ENCODE measurements around the gene LTBP1.

LTBP1 gene

DNA sequence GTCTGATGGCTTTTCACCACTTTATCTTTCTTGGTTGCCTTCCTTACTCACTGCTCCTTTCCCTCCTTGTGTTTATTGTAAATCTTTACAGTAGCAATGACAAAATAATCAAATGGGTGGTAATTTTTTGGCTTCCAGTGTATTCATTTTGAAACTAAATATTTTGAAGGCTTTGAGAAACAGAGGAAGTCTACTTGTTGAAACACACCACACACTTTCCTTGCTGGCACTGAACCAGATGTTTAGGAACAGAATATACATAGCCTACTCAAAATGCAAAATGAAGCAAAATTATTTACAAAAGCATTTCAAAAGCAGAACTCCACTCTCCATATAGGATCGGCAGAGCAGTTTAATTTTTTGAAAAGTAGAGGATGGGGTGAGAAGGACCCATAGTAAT lies 189.8 kb downstream of the LTBP1 start:
- ChIA-PET POLR2A (no interaction called here), CTCF (interaction anchor here (1.0 kb wide), 1 partner anchor 134 kb away, joined by 3 read pairs; no protein-coding TSS in a partner anchor)
- no peak for DNase-seq (ENCODE audit: low read depth, low spot score)
- TF ChIP-seq, protein P1, sequence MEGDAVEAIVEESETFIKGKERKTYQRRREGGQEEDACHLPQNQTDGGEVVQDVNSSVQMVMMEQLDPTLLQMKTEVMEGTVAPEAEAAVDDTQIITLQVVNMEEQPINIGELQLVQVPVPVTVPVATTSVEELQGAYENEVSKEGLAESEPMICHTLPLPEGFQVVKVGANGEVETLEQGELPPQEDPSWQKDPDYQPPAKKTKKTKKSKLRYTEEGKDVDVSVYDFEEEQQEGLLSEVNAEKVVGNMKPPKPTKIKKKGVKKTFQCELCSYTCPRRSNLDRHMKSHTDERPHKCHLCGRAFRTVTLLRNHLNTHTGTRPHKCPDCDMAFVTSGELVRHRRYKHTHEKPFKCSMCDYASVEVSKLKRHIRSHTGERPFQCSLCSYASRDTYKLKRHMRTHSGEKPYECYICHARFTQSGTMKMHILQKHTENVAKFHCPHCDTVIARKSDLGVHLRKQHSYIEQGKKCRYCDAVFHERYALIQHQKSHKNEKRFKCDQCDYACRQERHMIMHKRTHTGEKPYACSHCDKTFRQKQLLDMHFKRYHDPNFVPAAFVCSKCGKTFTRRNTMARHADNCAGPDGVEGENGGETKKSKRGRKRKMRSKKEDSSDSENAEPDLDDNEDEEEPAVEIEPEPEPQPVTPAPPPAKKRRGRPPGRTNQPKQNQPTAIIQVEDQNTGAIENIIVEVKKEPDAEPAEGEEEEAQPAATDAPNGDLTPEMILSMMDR (IDR thresholded peaks at IDR 0.05; ENCODE audit: insufficient read depth, low read length, missing control alignments) = no peak
- peak overlapping the region; percentile 83 for H3K4me3 ChIP-seq (ENCODE audit: low read depth, low read length)

GRCh38 chr2:33137331-33137730 lies 190.6 kb downstream of the LTBP1 start:
- TF ChIP-seq, protein P1 (IDR thresholded peaks at IDR 0.05; ENCODE audit: insufficient read depth, low read length, missing control alignments) = no peak
- H3K4me3 ChIP-seq (ENCODE audit: low read depth, low read length) = peak overlapping the region; percentile 38
- POLR2A ChIA-PET = no interaction called here
- CTCF ChIA-PET = interaction anchor here (0.9 to 1.0 kb wide), 2 partner anchors 103 to 134 kb away, joined by 3 read pairs; no protein-coding TSS in a partner anchor
- DNase-seq (ENCODE audit: low read depth, low spot score) = no peak

DNA sequence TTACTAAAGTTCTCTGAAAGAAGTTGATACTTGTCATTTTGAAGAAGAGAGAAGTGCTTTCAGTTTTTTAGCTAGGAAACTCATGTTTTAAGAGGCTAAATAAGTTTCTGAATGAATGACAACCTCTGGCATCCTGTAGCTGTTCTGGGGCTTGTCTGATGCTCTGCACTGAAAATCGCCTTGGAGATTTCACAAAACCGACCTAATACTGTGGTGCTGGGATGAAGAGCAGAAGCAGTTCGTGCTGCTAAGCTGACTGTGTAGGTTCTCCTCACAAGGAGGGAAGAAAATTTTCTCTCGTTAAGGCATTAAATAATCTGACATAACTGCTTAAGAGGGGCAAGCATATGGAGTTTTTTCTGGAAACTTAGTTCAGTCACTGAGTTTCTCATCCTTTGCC lies 193.2 kb downstream of the LTBP1 start:
- POLR2A ChIA-PET = no interaction called here
- TF ChIP-seq, protein P1 (IDR thresholded peaks at IDR 0.05; ENCODE audit: insufficient read depth, low read length, missing control alignments) = no peak
- H3K4me3 ChIP-seq (ENCODE audit: low read depth, low read length) = no peak overlapping the region
- no peak for DNase-seq (ENCODE audit: low read depth, low spot score)
- CTCF ChIA-PET = interaction anchor here (1.1 to 1.5 kb wide), 4 partner anchors 10 to 37 kb away, joined by 3 read pairs; no protein-coding TSS in a partner anchor

GRCh38 chr2:33141476-33141875 lies 194.7 kb downstream of the LTBP1 start:
- no peak overlapping the region for H3K4me3 ChIP-seq (ENCODE audit: low read depth, low read length)
- ChIA-PET CTCF (interaction anchor here (1.5 kb wide), 1 partner anchor 8 kb away, joined by 3 read pairs; no protein-coding TSS in a partner anchor), POLR2A (no interaction called here)
- no peak for DNase-seq (ENCODE audit: low read depth, low spot score)
- TF ChIP-seq, protein P1 (IDR thresholded peaks at IDR 0.05; ENCODE audit: insufficient read depth, low read length, missing control alignments) = no peak

DNA sequence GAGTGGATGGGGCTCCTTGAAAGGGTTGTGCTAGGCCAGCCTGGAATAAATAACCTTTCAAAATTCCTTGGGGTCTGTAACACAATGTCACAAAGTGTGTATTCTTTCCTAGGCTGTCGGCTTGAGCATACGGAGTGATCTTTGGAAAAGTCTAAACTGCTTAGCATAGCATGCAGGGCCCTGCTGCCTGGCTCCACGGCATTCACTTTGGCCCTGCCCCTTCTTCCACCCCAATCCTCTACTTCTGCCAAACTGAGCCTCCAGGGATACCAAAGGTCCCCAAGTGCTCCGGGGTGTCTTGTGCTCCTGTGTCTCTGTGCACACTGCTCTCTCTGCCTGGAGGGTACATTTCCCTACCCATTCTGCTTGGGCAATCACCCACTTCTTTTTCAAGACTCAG lies 196.1 kb downstream of the LTBP1 start:
- no peak overlapping the region for H3K4me3 ChIP-seq (ENCODE audit: low read depth, low read length)
- DNase-seq (ENCODE audit: low read depth, low spot score) = no peak
- ChIA-PET CTCF (no interaction called here), POLR2A (no interaction called here)
- TF ChIP-seq, protein P1 (IDR thresholded peaks at IDR 0.05; ENCODE audit: insufficient read depth, low read length, missing control alignments) = no peak

- no peak for DNase-seq (ENCODE audit: low read depth, low spot score)
- no peak overlapping the region for H3K4me3 ChIP-seq (ENCODE audit: low read depth, low read length)
- POLR2A ChIA-PET = no interaction called here
- TF ChIP-seq, protein P1 (IDR thresholded peaks at IDR 0.05; ENCODE audit: insufficient read depth, low read length, missing control alignments) = no peak
- CTCF ChIA-PET = interaction anchor here (1.1 to 1.5 kb wide), 2 partner anchors 16 to 439 kb away, joined by 3 to 4 read pairs; no protein-coding TSS in a partner anchor
Observed at GRCh38 chr2:33144243-33144642, 197.5 kb downstream of the LTBP1 start.
